ENCODE results near the gene CNN2.

Gene CNN2

GRCh38 chr19:1084024-1084868 is 57.8 kb downstream of the CNN2 start:
- H2AFZ ChIP-seq (ENCODE audit: low read depth): no peak overlapping the region
- no peak overlapping the region for H3K27ac ChIP-seq
- no peak overlapping the region for H3K9ac ChIP-seq
- TF ChIP-seq CTCF (conservative IDR thresholded peaks at IDR 0.05; ENCODE audit: low read depth, low read length): no peak
- no peaks in the 10 kb centered on the region for H3K79me2 ChIP-seq (ENCODE audit: insufficient read depth, low read depth)
- no peak overlapping the region for H3K4me3 ChIP-seq (IDR thresholded peaks at IDR 0.05; ENCODE audit: insufficient read depth, low read depth, low read length)
- no peaks in the 10 kb centered on the region for H3K36me3 ChIP-seq (ENCODE audit: insufficient read depth)
- no peaks in the 10 kb centered on the region for H3K27me3 ChIP-seq (ENCODE audit: insufficient read depth, low read depth)
- no peaks in the 10 kb centered on the region for H4K20me1 ChIP-seq (ENCODE audit: insufficient read depth)
- H3K4me1 ChIP-seq (ENCODE audit: low read depth, poor library complexity, severe bottlenecking): no peaks in the 10 kb centered on the region
- no peak overlapping the region for H3K4me2 ChIP-seq

- Histone ChIP-seq H3K9ac (no peak overlapping the region), H3K36me3 (ENCODE audit: insufficient read depth) (no peaks in the 10 kb centered on the region), H4K20me1 (ENCODE audit: insufficient read depth) (no peaks in the 10 kb centered on the region), H3K4me2 (no peak overlapping the region), H3K79me2 (ENCODE audit: insufficient read depth, low read depth) (no peaks in the 10 kb centered on the region), H3K27ac (no peak overlapping the region), H3K4me3 (IDR thresholded peaks at IDR 0.05; ENCODE audit: insufficient read depth, low read depth, low read length) (no peak overlapping the region), H3K4me1 (ENCODE audit: low read depth, poor library complexity, severe bottlenecking) (no peaks in the 10 kb centered on the region), H2AFZ (ENCODE audit: low read depth) (no peak overlapping the region), H3K27me3 (ENCODE audit: insufficient read depth, low read depth) (no peaks in the 10 kb centered on the region)
- no peak for TF ChIP-seq CTCF (conservative IDR thresholded peaks at IDR 0.05; ENCODE audit: low read depth, low read length)
Observed at GRCh38 chr19:1085053-1085658, 58.7 kb downstream of the CNN2 start.

GRCh38 chr19:1085676-1086442 is 59.5 kb downstream of the CNN2 start:
- Histone ChIP-seq H3K9ac (no peak overlapping the region), H3K4me3 (IDR thresholded peaks at IDR 0.05; ENCODE audit: insufficient read depth, low read depth, low read length) (no peak overlapping the region), H3K36me3 (ENCODE audit: insufficient read depth) (no peaks in the 10 kb centered on the region), H2AFZ (ENCODE audit: low read depth) (no peak overlapping the region), H3K27ac (no peak overlapping the region), H3K4me2 (no peak overlapping the region), H3K27me3 (ENCODE audit: insufficient read depth, low read depth) (no peaks in the 10 kb centered on the region), H4K20me1 (ENCODE audit: insufficient read depth) (no peaks in the 10 kb centered on the region), H3K4me1 (ENCODE audit: low read depth, poor library complexity, severe bottlenecking) (no peaks in the 10 kb centered on the region), H3K79me2 (ENCODE audit: insufficient read depth, low read depth) (no peaks in the 10 kb centered on the region)
- no peak for TF ChIP-seq CTCF (conservative IDR thresholded peaks at IDR 0.05; ENCODE audit: low read depth, low read length)

- no peaks in the 10 kb centered on the region for H3K4me1 ChIP-seq (ENCODE audit: low read depth, poor library complexity, severe bottlenecking)
- H3K4me3 ChIP-seq (IDR thresholded peaks at IDR 0.05; ENCODE audit: insufficient read depth, low read depth, low read length): no peak overlapping the region
- H4K20me1 ChIP-seq (ENCODE audit: insufficient read depth): no peaks in the 10 kb centered on the region
- TF ChIP-seq CTCF (conservative IDR thresholded peaks at IDR 0.05; ENCODE audit: low read depth, low read length): no peak
- H3K27me3 ChIP-seq (ENCODE audit: insufficient read depth, low read depth): no peaks in the 10 kb centered on the region
- H3K36me3 ChIP-seq (ENCODE audit: insufficient read depth): no peaks in the 10 kb centered on the region
- H2AFZ ChIP-seq (ENCODE audit: low read depth): no peak overlapping the region
- no peak overlapping the region for H3K27ac ChIP-seq
- no peaks in the 10 kb centered on the region for H3K79me2 ChIP-seq (ENCODE audit: insufficient read depth, low read depth)
- no peak overlapping the region for H3K9ac ChIP-seq
- H3K4me2 ChIP-seq: no peak overlapping the region
Observed at GRCh38 chr19:1086613-1087012, 60.2 kb downstream of the CNN2 start.
